Measurements from ENCODE around the gene MARCO. TPM values are rescaled to one million over a fixed set of nuclear protein-coding genes. Genes with fewer than 3 reads are reported as not detected.

MARCO gene
- total and polyA plus RNA-seq, 2 experiments from 2014 or later: not detected

DNA sequence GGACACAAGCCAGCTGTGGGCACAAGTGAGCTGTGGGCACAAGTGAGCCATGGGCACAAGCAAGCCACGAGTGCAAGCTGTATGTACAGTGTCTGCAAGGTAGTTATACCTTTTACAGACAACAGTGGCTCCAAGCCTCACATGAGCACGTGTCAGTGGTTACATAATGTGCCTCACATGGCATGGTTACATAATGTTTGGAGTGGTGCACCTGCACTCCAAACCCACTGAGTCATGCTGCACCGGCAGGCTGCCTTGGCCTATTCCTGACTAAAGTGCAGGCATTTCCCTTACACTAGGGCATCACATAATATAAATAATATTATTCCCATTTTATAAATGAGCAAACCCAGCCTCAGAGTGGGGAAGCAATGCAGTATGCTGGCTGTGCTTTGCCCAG lies 62.6 kb downstream of the MARCO start (continued):
- no peak for TF ChIP-seq CREB1 (CRISPR knock-in tag; IDR thresholded peaks at IDR 0.05; ENCODE audit: low read depth)

DNA sequence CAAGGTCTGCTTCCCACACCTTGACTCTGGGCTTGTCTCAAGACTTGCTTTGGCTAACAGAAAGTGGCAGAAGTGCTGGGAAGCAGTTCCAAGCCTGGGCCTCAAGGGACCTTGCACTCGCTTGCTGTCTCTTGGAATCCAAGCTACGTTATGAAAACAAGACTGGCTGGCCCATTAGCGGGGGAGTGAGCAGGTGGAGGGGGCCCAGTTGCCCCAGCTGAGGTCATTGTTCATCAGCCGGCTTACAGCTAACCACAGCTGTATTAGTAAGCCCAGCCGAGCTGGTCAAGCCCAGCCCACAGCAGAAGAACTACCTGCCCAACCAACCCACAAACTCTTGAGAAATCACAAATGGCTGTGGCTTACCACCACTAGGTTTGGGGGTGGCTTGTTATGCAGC lies 63.1 kb downstream of the MARCO start:
- Mint-ChIP-seq H3K27me3 (ENCODE audit: insufficient read depth, low read depth, poor library complexity) (peaks cover 1% of the 10 kb centered on the region), H3K4me3 (no peak overlapping the region), H3K9me3 (peaks cover 43% of the 10 kb centered on the region), H3K36me3 (ENCODE audit: low read depth) (peaks cover 10% of the 10 kb centered on the region; the same call in 2 of the 3 replicates), H3K4me1 (no peaks in the 10 kb centered on the region), H3K27ac (no peak overlapping the region)
- Histone ChIP-seq H3K9me2 (ENCODE audit: insufficient read depth) (no peaks in the 10 kb centered on the region), H3K4me1 (ENCODE audit: insufficient read depth) (no peaks in the 10 kb centered on the region), H3K79me2 (replicated peaks; ENCODE audit: insufficient read depth) (no peaks in the 10 kb centered on the region), H2AFZ (no peak overlapping the region), H3K36me3 (ENCODE audit: insufficient read depth) (no peaks in the 10 kb centered on the region), H3K4me3 (no peak overlapping the region), H3K27me3 (ENCODE audit: insufficient read depth) (no peaks in the 10 kb centered on the region), H4K20me1 (replicated peaks; ENCODE audit: insufficient read depth) (no peaks in the 10 kb centered on the region), H3F3A (replicated peaks; ENCODE audit: low read depth) (no peaks in the 10 kb centered on the region), H3K4me2 (no peak overlapping the region), H3K27ac (ENCODE audit: low read depth) (no peak overlapping the region)
- TF ChIP-seq ZNF114 (CRISPR knock-in tag; IDR thresholded peaks at IDR 0.05) (no peak), EZH2 (IDR thresholded peaks at IDR 0.05; ENCODE audit: low read depth, unreplicated experiment) (no peak), EZH2phosphoT487 (IDR thresholded peaks at IDR 0.05; ENCODE audit: unreplicated experiment) (no peak), ZNF331 (CRISPR knock-in tag; IDR thresholded peaks at IDR 0.05; ENCODE audit: low read depth) (no peak), CREB1 (CRISPR knock-in tag; IDR thresholded peaks at IDR 0.05; ENCODE audit: low read depth) (no peak), STAT1 (IDR thresholded peaks at IDR 0.05; ENCODE audit: unreplicated experiment) (no peak), JUNB (IDR thresholded peaks at IDR 0.05; ENCODE audit: unreplicated experiment) (no peak), NANOG (IDR thresholded peaks at IDR 0.05; ENCODE audit: borderline replicate concordance) (no peak), POLR2AphosphoS5 (IDR thresholded peaks at IDR 0.05; ENCODE audit: low read depth) (no peak)
- TF ChIP-seq, protein P1, sequence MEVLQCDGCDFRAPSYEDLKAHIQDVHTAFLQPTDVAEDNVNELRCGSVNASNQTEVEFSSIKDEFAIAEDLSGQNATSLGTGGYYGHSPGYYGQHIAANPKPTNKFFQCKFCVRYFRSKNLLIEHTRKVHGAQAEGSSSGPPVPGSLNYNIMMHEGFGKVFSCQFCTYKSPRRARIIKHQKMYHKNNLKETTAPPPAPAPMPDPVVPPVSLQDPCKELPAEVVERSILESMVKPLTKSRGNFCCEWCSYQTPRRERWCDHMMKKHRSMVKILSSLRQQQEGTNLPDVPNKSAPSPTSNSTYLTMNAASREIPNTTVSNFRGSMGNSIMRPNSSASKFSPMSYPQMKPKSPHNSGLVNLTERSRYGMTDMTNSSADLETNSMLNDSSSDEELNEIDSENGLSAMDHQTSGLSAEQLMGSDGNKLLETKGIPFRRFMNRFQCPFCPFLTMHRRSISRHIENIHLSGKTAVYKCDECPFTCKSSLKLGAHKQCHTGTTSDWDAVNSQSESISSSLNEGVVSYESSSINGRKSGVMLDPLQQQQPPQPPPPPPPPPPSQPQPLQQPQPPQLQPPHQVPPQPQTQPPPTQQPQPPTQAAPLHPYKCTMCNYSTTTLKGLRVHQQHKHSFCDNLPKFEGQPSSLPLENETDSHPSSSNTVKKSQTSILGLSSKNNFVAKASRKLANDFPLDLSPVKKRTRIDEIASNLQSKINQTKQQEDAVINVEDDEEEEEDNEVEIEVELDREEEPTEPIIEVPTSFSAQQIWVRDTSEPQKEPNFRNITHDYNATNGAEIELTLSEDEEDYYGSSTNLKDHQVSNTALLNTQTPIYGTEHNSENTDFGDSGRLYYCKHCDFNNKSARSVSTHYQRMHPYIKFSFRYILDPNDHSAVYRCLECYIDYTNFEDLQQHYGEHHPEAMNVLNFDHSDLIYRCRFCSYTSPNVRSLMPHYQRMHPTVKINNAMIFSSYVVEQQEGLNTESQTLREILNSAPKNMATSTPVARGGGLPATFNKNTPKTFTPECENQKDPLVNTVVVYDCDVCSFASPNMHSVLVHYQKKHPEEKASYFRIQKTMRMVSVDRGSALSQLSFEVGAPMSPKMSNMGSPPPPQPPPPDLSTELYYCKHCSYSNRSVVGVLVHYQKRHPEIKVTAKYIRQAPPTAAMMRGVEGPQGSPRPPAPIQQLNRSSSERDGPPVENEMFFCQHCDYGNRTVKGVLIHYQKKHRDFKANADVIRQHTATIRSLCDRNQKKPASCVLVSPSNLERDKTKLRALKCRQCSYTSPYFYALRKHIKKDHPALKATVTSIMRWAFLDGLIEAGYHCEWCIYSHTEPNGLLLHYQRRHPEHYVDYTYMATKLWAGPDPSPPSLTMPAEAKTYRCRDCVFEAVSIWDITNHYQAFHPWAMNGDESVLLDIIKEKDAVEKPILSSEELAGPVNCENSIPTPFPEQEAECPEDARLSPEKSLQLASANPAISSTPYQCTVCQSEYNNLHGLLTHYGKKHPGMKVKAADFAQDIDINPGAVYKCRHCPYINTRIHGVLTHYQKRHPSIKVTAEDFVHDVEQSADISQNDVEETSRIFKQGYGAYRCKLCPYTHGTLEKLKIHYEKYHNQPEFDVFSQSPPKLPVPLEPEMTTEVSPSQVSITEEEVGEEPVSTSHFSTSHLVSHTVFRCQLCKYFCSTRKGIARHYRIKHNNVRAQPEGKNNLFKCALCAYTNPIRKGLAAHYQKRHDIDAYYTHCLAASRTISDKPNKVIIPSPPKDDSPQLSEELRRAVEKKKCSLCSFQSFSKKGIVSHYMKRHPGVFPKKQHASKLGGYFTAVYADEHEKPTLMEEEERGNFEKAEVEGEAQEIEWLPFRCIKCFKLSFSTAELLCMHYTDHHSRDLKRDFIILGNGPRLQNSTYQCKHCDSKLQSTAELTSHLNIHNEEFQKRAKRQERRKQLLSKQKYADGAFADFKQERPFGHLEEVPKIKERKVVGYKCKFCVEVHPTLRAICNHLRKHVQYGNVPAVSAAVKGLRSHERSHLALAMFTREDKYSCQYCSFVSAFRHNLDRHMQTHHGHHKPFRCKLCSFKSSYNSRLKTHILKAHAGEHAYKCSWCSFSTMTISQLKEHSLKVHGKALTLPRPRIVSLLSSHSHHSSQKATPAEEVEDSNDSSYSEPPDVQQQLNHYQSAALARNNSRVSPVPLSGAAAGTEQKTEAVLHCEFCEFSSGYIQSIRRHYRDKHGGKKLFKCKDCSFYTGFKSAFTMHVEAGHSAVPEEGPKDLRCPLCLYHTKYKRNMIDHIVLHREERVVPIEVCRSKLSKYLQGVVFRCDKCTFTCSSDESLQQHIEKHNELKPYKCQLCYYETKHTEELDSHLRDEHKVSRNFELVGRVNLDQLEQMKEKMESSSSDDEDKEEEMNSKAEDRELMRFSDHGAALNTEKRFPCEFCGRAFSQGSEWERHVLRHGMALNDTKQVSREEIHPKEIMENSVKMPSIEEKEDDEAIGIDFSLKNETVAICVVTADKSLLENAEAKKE (CRISPR knock-in tag; IDR thresholded peaks at IDR 0.05): no peak
- TF ChIP-seq, protein P2, sequence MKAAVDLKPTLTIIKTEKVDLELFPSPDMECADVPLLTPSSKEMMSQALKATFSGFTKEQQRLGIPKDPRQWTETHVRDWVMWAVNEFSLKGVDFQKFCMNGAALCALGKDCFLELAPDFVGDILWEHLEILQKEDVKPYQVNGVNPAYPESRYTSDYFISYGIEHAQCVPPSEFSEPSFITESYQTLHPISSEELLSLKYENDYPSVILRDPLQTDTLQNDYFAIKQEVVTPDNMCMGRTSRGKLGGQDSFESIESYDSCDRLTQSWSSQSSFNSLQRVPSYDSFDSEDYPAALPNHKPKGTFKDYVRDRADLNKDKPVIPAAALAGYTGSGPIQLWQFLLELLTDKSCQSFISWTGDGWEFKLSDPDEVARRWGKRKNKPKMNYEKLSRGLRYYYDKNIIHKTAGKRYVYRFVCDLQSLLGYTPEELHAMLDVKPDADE (IDR thresholded peaks at IDR 0.05): no peak
- TF ChIP-seq, protein P3, sequence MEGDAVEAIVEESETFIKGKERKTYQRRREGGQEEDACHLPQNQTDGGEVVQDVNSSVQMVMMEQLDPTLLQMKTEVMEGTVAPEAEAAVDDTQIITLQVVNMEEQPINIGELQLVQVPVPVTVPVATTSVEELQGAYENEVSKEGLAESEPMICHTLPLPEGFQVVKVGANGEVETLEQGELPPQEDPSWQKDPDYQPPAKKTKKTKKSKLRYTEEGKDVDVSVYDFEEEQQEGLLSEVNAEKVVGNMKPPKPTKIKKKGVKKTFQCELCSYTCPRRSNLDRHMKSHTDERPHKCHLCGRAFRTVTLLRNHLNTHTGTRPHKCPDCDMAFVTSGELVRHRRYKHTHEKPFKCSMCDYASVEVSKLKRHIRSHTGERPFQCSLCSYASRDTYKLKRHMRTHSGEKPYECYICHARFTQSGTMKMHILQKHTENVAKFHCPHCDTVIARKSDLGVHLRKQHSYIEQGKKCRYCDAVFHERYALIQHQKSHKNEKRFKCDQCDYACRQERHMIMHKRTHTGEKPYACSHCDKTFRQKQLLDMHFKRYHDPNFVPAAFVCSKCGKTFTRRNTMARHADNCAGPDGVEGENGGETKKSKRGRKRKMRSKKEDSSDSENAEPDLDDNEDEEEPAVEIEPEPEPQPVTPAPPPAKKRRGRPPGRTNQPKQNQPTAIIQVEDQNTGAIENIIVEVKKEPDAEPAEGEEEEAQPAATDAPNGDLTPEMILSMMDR (conservative IDR thresholded peaks at IDR 0.05; ENCODE audit: low read depth in 2 of 2): no peak
- TF ChIP-seq, protein P4, sequence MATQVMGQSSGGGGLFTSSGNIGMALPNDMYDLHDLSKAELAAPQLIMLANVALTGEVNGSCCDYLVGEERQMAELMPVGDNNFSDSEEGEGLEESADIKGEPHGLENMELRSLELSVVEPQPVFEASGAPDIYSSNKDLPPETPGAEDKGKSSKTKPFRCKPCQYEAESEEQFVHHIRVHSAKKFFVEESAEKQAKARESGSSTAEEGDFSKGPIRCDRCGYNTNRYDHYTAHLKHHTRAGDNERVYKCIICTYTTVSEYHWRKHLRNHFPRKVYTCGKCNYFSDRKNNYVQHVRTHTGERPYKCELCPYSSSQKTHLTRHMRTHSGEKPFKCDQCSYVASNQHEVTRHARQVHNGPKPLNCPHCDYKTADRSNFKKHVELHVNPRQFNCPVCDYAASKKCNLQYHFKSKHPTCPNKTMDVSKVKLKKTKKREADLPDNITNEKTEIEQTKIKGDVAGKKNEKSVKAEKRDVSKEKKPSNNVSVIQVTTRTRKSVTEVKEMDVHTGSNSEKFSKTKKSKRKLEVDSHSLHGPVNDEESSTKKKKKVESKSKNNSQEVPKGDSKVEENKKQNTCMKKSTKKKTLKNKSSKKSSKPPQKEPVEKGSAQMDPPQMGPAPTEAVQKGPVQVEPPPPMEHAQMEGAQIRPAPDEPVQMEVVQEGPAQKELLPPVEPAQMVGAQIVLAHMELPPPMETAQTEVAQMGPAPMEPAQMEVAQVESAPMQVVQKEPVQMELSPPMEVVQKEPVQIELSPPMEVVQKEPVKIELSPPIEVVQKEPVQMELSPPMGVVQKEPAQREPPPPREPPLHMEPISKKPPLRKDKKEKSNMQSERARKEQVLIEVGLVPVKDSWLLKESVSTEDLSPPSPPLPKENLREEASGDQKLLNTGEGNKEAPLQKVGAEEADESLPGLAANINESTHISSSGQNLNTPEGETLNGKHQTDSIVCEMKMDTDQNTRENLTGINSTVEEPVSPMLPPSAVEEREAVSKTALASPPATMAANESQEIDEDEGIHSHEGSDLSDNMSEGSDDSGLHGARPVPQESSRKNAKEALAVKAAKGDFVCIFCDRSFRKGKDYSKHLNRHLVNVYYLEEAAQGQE (IDR thresholded peaks at IDR 0.05; ENCODE audit: unreplicated experiment): no peak
- ATAC-seq (no peak), DNase-seq (ENCODE audit: low spot score) (no peak)
